ENCODE data around the gene TNNT2.

DNA sequence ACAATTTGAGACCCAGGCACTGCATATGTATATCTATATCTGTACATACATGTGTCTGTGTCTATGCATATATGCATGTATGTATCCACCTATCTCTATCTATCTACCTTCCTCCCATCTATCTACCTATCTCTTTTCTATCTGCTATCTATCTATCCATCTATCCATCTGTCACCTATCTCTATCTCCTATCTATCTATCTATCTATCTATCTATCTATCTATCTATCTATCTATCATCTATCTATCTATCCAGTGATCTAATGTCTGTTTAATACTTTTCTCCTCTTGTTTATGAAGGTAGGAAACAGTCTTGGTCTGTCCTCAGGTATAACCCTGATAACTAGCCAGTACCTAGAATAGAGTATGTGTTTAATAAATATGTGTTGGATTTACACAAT lies 25.9 kb downstream of the TNNT2 start:
- TF ChIP-seq, protein P1, sequence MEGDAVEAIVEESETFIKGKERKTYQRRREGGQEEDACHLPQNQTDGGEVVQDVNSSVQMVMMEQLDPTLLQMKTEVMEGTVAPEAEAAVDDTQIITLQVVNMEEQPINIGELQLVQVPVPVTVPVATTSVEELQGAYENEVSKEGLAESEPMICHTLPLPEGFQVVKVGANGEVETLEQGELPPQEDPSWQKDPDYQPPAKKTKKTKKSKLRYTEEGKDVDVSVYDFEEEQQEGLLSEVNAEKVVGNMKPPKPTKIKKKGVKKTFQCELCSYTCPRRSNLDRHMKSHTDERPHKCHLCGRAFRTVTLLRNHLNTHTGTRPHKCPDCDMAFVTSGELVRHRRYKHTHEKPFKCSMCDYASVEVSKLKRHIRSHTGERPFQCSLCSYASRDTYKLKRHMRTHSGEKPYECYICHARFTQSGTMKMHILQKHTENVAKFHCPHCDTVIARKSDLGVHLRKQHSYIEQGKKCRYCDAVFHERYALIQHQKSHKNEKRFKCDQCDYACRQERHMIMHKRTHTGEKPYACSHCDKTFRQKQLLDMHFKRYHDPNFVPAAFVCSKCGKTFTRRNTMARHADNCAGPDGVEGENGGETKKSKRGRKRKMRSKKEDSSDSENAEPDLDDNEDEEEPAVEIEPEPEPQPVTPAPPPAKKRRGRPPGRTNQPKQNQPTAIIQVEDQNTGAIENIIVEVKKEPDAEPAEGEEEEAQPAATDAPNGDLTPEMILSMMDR (conservative IDR thresholded peaks at IDR 0.05), result no peak
- no peak for TF ChIP-seq EZH2 (IDR thresholded peaks at IDR 0.05; ENCODE audit: low read depth)

Data from PC-9 (cell line).